NT2/D1 (cell line): ENCODE measurements around the gene DBI.

ENCODE experiments used
- DNase-seq: peaks from one replicate; pipeline ENCODE4 v3.0.0-alpha.2; 2011; ENCODE audit warnings: low read depth, low spot score
- H3K27me3 ChIP-seq: 2 replicates; pipeline ENCODE4 v1.6.0; 2011; ENCODE audit warnings: mild to moderate bottlenecking; ENCODE audit not compliant: insufficient read length, insufficient read depth
- H3K36me3 ChIP-seq: 2 replicates; pipeline ENCODE4 v1.6.1; 2011; ENCODE audit warnings: mild to moderate bottlenecking, low read length, mixed read lengths; ENCODE audit not compliant: insufficient read depth, insufficient read length
- H3K4me1 ChIP-seq: 2 replicates; pipeline ENCODE4 v1.5.1; 2011; ENCODE audit not compliant: insufficient read depth, insufficient read length
- H3K4me3 ChIP-seq: 2 replicates; pipeline ENCODE4 v1.5.1; 2011; ENCODE audit warnings: low read depth; ENCODE audit not compliant: insufficient read length
- H3K9ac ChIP-seq: 2 replicates; pipeline ENCODE4 v1.6.0; 2011; ENCODE audit warnings: low read depth; ENCODE audit not compliant: insufficient read length
- H3K9me3 ChIP-seq: 2 replicates; pipeline ENCODE4 v1.5.1; 2011; ENCODE audit warnings: mild to moderate bottlenecking, low read length; ENCODE audit not compliant: insufficient read depth
- SUZ12 ChIP-seq: IDR thresholded peaks from 2 replicates; pipeline ENCODE4 v1.6.1; 2011; ENCODE audit not compliant: insufficient read length, insufficient read depth; ENCODE audit errors: extremely low read depth
- YY1 ChIP-seq: IDR thresholded peaks from 2 replicates; pipeline ENCODE4 v1.6.1; 2011; ENCODE audit not compliant: insufficient read length, insufficient read depth
- ZNF274 ChIP-seq: IDR thresholded peaks from 2 replicates; pipeline ENCODE4 v1.6.1; 2011; ENCODE audit warnings: mild to moderate bottlenecking, low read depth, low read length

DBI gene

GRCh38 chr2:119332953-119333352, 33.8 kb upstream of the DBI start:
- Histone ChIP-seq H3K36me3 (no peaks in the 10 kb centered on the region), H3K4me3 (no peak overlapping the region), H3K4me1 (no peaks in the 10 kb centered on the region), H3K9me3 (no peaks in the 10 kb centered on the region), H3K27me3 (no peaks in the 10 kb centered on the region), H3K9ac (no peak overlapping the region)
- no peak for TF ChIP-seq SUZ12
- no peak for TF ChIP-seq ZNF274
- no peak for TF ChIP-seq YY1
- no peak for DNase-seq

- Histone ChIP-seq H3K4me1 (no peaks in the 10 kb centered on the region), H3K9ac (no peak overlapping the region), H3K9me3 (no peaks in the 10 kb centered on the region), H3K27me3 (no peaks in the 10 kb centered on the region), H3K36me3 (no peaks in the 10 kb centered on the region), H3K4me3 (no peak overlapping the region)
- DNase-seq, result no peak
- no peak for TF ChIP-seq SUZ12
- TF ChIP-seq YY1, result no peak
- TF ChIP-seq ZNF274, result no peak
Measured at GRCh38 chr2:119333360-119333759, 33.4 kb upstream of the DBI start.

- no peak overlapping the region for H3K4me3 ChIP-seq
- no peaks in the 10 kb centered on the region for H3K9me3 ChIP-seq
- H3K4me1 ChIP-seq, result no peaks in the 10 kb centered on the region
- TF ChIP-seq ZNF274 (no peak), SUZ12 (no peak), YY1 (no peak)
- no peak for DNase-seq
- no peaks in the 10 kb centered on the region for H3K27me3 ChIP-seq
- H3K36me3 ChIP-seq, result no peaks in the 10 kb centered on the region
- no peak overlapping the region for H3K9ac ChIP-seq
Measured at GRCh38 chr2:119333833-119334232, 32.9 kb upstream of the DBI start.

- Histone ChIP-seq H3K4me3 (no peak overlapping the region), H3K36me3 (no peaks in the 10 kb centered on the region), H3K27me3 (no peaks in the 10 kb centered on the region), H3K4me1 (no peaks in the 10 kb centered on the region), H3K9ac (no peak overlapping the region), H3K9me3 (no peaks in the 10 kb centered on the region)
- DNase-seq, result no peak
- TF ChIP-seq SUZ12 (no peak), YY1 (no peak), ZNF274 (no peak)
Measured at GRCh38 chr2:119337749-119338148, 29.0 kb upstream of the DBI start.

GRCh38 chr2:119338272-119338671, 28.5 kb upstream of the DBI start:
- Histone ChIP-seq H3K4me1 (no peaks in the 10 kb centered on the region), H3K4me3 (no peak overlapping the region), H3K9me3 (no peaks in the 10 kb centered on the region), H3K36me3 (no peaks in the 10 kb centered on the region), H3K9ac (no peak overlapping the region), H3K27me3 (no peaks in the 10 kb centered on the region)
- DNase-seq, result no peak
- TF ChIP-seq SUZ12, result no peak
- TF ChIP-seq ZNF274, result no peak
- no peak for TF ChIP-seq YY1

DNA sequence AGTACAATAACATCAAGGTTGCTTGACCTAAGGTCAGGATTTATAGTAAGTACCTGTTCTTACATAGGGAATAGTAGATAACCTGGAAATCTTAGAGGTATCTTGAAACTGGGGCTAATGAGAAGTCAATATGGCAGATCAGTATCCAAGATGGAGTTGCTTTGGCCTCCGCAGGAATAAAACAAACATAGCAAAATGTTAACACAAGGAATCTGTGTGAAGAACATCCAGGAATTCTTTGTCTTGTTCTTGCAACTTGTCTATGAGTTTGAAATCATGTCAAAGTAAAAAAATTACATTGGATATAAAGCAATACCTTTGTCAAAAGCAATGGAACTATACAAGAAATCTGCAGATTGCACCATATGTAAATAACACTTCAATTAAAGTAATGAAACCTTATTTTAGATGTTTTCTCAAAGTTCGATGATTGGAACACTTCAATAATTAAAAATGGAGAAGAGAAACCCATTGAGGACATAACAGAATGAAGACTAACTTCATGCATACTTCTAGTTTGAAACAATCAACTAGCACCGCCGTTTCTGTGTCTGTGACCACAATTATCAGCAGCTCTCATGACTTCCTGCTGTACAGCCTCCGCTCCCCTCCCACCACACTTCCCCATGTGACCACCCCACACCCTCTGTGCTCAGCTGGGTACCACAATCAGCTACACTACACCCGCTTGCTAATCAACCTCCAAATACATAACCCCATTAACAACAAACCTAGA, 27.8 kb upstream of the DBI start:
- Histone ChIP-seq H3K36me3 (no peaks in the 10 kb centered on the region), H3K9ac (no peak overlapping the region)
- no peak for DNase-seq

GRCh38 chr2:119339562-119339923, 27.2 kb upstream of the DBI start:
- no peaks in the 10 kb centered on the region for H3K9me3 ChIP-seq
- no peaks in the 10 kb centered on the region for H3K36me3 ChIP-seq
- no peak overlapping the region for H3K4me3 ChIP-seq
- no peak for DNase-seq
- no peaks in the 10 kb centered on the region for H3K27me3 ChIP-seq
- no peak for TF ChIP-seq ZNF274
- TF ChIP-seq YY1, result no peak
- no peak for TF ChIP-seq SUZ12
- H3K4me1 ChIP-seq, result no peaks in the 10 kb centered on the region
- H3K9ac ChIP-seq, result no peak overlapping the region

More for the DNA sequence above, 27.8 kb upstream of the DBI start:
- TF ChIP-seq YY1 (no peak), ZNF274 (no peak), SUZ12 (no peak)
- Histone ChIP-seq H3K9me3 (no peaks in the 10 kb centered on the region), H3K4me3 (no peak overlapping the region), H3K27me3 (no peaks in the 10 kb centered on the region), H3K4me1 (no peaks in the 10 kb centered on the region)

DNA sequence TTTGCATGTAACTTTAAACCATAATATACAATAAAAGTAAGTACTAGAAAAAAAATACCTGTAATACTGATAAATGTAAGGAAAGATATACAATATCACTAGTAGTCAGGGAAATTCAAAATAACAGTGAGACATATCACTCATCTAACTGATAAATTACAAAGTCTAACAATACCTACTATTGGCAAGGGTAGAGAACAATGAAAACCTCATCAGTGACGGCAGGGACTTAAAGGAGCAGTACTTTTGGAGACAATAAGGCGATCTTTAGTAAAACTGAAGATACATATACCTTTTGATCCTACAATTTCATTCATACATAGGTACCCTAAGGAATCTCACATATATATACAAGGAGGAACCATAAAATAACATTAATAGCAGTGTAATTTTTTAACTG, 25.1 kb upstream of the DBI start:
- TF ChIP-seq ZNF274 (no peak), YY1 (no peak), SUZ12 (no peak)
- no peak overlapping the region for H3K9ac ChIP-seq

More for the DNA sequence above, 25.1 kb upstream of the DBI start:
- no peak for DNase-seq
- no peaks in the 10 kb centered on the region for H3K27me3 ChIP-seq
- no peaks in the 10 kb centered on the region for H3K4me1 ChIP-seq
- H3K36me3 ChIP-seq, result no peaks in the 10 kb centered on the region
- H3K9me3 ChIP-seq, result no peaks in the 10 kb centered on the region
- no peak overlapping the region for H3K4me3 ChIP-seq
